HepG2 (cell line): ENCODE results near the gene EPB41L1. TPM values are rescaled to one million over a fixed set of nuclear protein-coding genes. Genes with fewer than 3 reads are reported as not detected.

Source experiments
- ATAC-seq: fragments of 200-7000 bp; cut with Tn5 transposase; 3 replicates; pipeline ENCODE4 v1.9.1; 2020; ENCODE audit warnings: mild to moderate bottlenecking, moderate library complexity
- BruUV-seq: library from RNA; stranded (reverse); fragments of 400-500 nt; replicated peaks from 2 replicates; lab custom pipeline; 2021; lab: Mats Ljungman, UMichigan
- CTCF ChIA-PET: fragments of 300-600 bp; formaldehyde crosslinking; extraction: SDS; loops from one replicate; lab custom pipeline; 2021; ENCODE audit warnings: low total read pairs, inconsistent platforms, low intra/inter-chr PET ratio; lab: Yijun Ruan, JAX
- POLR2A ChIA-PET: fragments of 350-600 bp; sonication (Branson Sonifier 250); formaldehyde crosslinking; loops from one replicate; lab custom pipeline; 2020; ENCODE audit warnings: antibody characterized with exemption, inconsistent platforms; lab: Yijun Ruan, JAX
- DNase-seq: peaks from one replicate; pipeline ENCODE4 v3.0.0-alpha.2; 2015; ENCODE audit warnings: low spot score
- FAIRE-seq: peaks from 3 replicates; lab custom pipeline; 2011; peaks lifted over from hg19 to GRCh38; lab: Jason Lieb, UNC
- H2AFZ ChIP-seq: one replicate; pipeline ENCODE4 v1.6.1; 2011; ENCODE audit warnings: low read length, inconsistent platforms
- H3K27ac ChIP-seq: fragments of 300-600 bp; 3 replicates; pipeline ENCODE4 v1.8.0; 2011; ENCODE audit warnings: mixed run types, mild to moderate bottlenecking, mixed read lengths, low read length, inconsistent platforms; ENCODE audit not compliant: insufficient read depth; ENCODE audit errors: extremely low read length
- H3K27me3 ChIP-seq, 2 experiments: fragments of 200-600 bp in 1 of 2; 2 replicates in 1 of 2; 3 replicates in 1 of 2; pipeline versions ENCODE4 v1.6.0 to v1.8.0; 2011; ENCODE audit warnings: low read length in 2 of 2, mild to moderate bottlenecking in 2 of 2, moderate library complexity in 2 of 2, inconsistent platforms in 1 of 2; ENCODE audit not compliant: insufficient read depth in 2 of 2, control insufficient read depth in 1 of 2
- H3K36me3 ChIP-seq, 2 experiments: fragments of 200-600 bp in 1 of 2; replicated peaks in 1 of 2; 2 replicates in 1 of 2; 3 replicates in 1 of 2; pipeline versions ENCODE4 v1.5.1 to v1.8.0; 2011; ENCODE audit warnings: low read length in 2 of 2, inconsistent platforms in 1 of 2; ENCODE audit not compliant: insufficient read depth in 2 of 2, control insufficient read depth in 1 of 2
- H3K4me1 ChIP-seq: 2 replicates; pipeline ENCODE4 v1.5.1; 2012; ENCODE audit warnings: low read length, inconsistent platforms; ENCODE audit not compliant: insufficient read depth
- H3K4me2 ChIP-seq: 2 replicates; pipeline ENCODE4 v1.6.0; 2011; ENCODE audit warnings: low read depth, low read length, inconsistent platforms
- H3K4me3 ChIP-seq, 3 experiments: fragments of 200-600 bp in 1 of 3; sonication (generic), shearing (Covaris generic) in 1 of 3; replicated peaks in 1 of 3; 2 replicates each; pipeline ENCODE4 v1.5.1; 2011 to 2016; ENCODE audit warnings: low read length in 3 of 3, inconsistent platforms in 2 of 3, low read depth in 2 of 3, mild to moderate bottlenecking in 2 of 3, control low read depth in 1 of 3, mixed read lengths in 1 of 3; ENCODE audit not compliant: insufficient read depth in 1 of 3
- H3K79me2 ChIP-seq: one replicate; pipeline ENCODE4 v1.6.1; 2011; ENCODE audit warnings: low read length, inconsistent platforms; ENCODE audit not compliant: insufficient read depth
- H3K9ac ChIP-seq: 2 replicates; pipeline ENCODE4 v1.6.0; 2011; ENCODE audit warnings: mild to moderate bottlenecking, low read depth, low read length, inconsistent platforms; ENCODE audit not compliant: insufficient read depth
- H3K9me3 ChIP-seq: 2 replicates; pipeline ENCODE4 v1.5.1; 2012; ENCODE audit warnings: mild to moderate bottlenecking, low read length
- H4K20me1 ChIP-seq: 2 replicates; pipeline ENCODE4 v1.6.0; 2011; ENCODE audit warnings: inconsistent platforms, mild to moderate bottlenecking, low read length, moderate library complexity; ENCODE audit not compliant: insufficient read depth
- KDM5B ChIP-seq: sonication (generic); formaldehyde crosslinking; IDR thresholded peaks from 2 replicates; pipeline ENCODE4 v1.4.0; 2020; ENCODE audit warnings: missing genetic modification reagents, mild to moderate bottlenecking, borderline replicate concordance
- NFIB ChIP-seq: sonication (generic); formaldehyde crosslinking; IDR thresholded peaks from 2 replicates; pipeline ENCODE4 v1.9.0; 2021; ENCODE audit warnings: missing genetic modification reagents, mild to moderate bottlenecking, borderline replicate concordance
- NRL ChIP-seq: sonication (generic); formaldehyde crosslinking; IDR thresholded peaks from 2 replicates; pipeline ENCODE4 v1.5.0; 2020; ENCODE audit warnings: missing genetic modification reagents, mild to moderate bottlenecking, moderate library complexity, borderline replicate concordance
- ZNF746 ChIP-seq: sonication (generic); formaldehyde crosslinking; IDR thresholded peaks from 2 replicates; pipeline ENCODE4 v1.8.0; 2022; ENCODE audit warnings: mild to moderate bottlenecking, missing genetic modification reagents
- ZNF891 ChIP-seq: sonication (generic); formaldehyde crosslinking; IDR thresholded peaks from 2 replicates; pipeline ENCODE4 v1.5.0; 2020; ENCODE audit warnings: mild to moderate bottlenecking, missing genetic modification reagents
- WGBS: methylation state at CpG from one replicate; pipeline ENCODE4 v1.1.6; 2017; ENCODE audit warnings: low lambda C conversion rate; 5-methylcytosine and 5-hydroxymethylcytosine counted together
- in situ Hi-C: cut with HindIII; loops from 2 replicates; pipeline ENCODE4 v1.10.0; 2017; ENCODE audit warnings: low pct_unique_long_range_greater_than_20kb; ENCODE audit not compliant: extremely low pct_ligation_motif_present
- intact Hi-C: fragments of 100-400 bp; cut with micrococcal nuclease; formaldehyde crosslinking; loops from one replicate; pipeline ENCODE4 v1.10.0; 2022; ENCODE audit not compliant: unreplicated experiment
- polyA plus RNA-seq, 8 experiments: library from polyadenylated mRNA; depleted of rRNA in 3 of 8; stranded (reverse) in 7 of 8; unstranded in 1 of 8; fragments of >200 nt; fragmentation: Illumina TruSeq in 4 of 8; extraction: Trizol in 4 of 8; gene quantifications; 2 replicates each; pipeline versions ENCODE4 v1.2.1 to v1.2.3, GENCODE V29; 2011 to 2016; ENCODE audit warnings: low read depth in 4 of 8, missing spikeins in 1 of 8, mixed read lengths in 1 of 8; ENCODE audit not compliant: insufficient read depth in 1 of 8
- total RNA-seq, 5 experiments: library from RNA; depleted of rRNA; stranded (reverse); fragments of >200 nt; fragmentation: Illumina TruSeq; extraction: Trizol; gene quantifications; 2 replicates each; pipeline ENCODE4 v1.2.3, GENCODE V29; 2016; ENCODE audit warnings: low read depth in 1 of 5
- TF ChIP-seq, protein P1 (sequence below): sonication (generic); formaldehyde crosslinking; IDR thresholded peaks from 2 replicates; pipeline ENCODE4 v1.4.0; 2020; ENCODE audit warnings: mild to moderate bottlenecking, missing genetic modification reagents
- TF ChIP-seq, protein P2 (sequence below): sonication (generic); formaldehyde crosslinking; IDR thresholded peaks from 2 replicates; pipeline ENCODE4 v1.5.1; 2020; ENCODE audit warnings: missing genetic modification reagents, mild to moderate bottlenecking, borderline replicate concordance
- TF ChIP-seq, protein P3 (sequence below): sonication (generic); formaldehyde crosslinking; IDR thresholded peaks from 2 replicates; pipeline ENCODE4 v1.4.0; 2020; ENCODE audit warnings: mild to moderate bottlenecking, missing genetic modification reagents
- TF ChIP-seq, protein P4 (sequence below): sonication (generic); formaldehyde crosslinking; IDR thresholded peaks from 2 replicates; pipeline ENCODE4 v1.5.1; 2020; ENCODE audit warnings: mild to moderate bottlenecking, missing genetic modification reagents, moderate library complexity
- TF ChIP-seq, protein P5 (sequence below): sonication (generic); formaldehyde crosslinking; IDR thresholded peaks from 2 replicates; pipeline ENCODE4 v1.4.0; 2020; ENCODE audit warnings: missing genetic modification reagents, low read depth, mild to moderate bottlenecking, borderline replicate concordance

The EPB41L1 gene
- total and polyA plus RNA-seq, 2 of the 13 experiments (the other 11 are each of a cell fraction or from before 2014, with no cell fraction given) = 16.7 to 39.0 TPM

DNA sequence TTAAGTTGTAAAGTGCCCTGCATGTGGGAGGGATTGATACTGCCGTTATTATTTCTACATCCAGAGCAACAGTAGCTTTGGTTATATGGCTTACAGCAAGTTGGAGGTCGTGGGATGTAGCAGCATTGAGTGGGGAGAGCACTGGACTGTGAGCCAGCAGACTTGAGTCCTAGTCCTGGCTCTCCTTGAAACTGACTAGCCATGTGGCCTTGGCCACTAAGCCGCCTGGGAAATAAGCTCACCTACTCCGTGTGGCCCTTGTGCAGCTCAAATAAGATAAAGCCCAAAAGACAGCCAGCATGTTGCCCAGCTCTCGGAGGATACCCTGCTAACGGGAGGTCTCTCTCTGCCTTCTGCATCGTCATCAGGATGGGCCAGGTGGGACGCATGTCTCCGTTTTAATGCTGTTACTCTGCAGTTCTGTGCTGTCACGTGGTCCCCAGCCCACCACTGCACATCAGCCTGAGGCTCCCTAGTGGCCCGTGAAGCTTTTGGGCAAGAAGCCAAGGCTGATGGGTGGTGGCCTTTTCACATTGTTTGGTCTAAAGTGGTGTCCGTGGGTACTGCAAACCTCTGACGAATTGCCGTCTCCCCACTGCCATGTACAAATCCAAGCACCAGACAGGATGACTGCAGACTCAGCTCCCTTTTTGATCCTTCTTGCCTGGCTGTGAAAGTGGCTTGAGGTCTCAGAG lies 7.9 kb downstream of the EPB41L1 start:
- no peaks in the 10 kb centered on the region for H3K9me3 ChIP-seq
- no peak overlapping the region for H3K4me3 ChIP-seq
- no TSS peak for BruUV-seq
- intact Hi-C loops = no loop called here
- H3K4me2 ChIP-seq = no peak overlapping the region
- POLR2A ChIA-PET = interaction anchor here (0.7 kb wide), 1 partner anchor 12 kb away, joined by 3 read pairs; no protein-coding TSS in a partner anchor
- no peak overlapping the region for H3K27ac ChIP-seq
- ATAC-seq (no peak), DNase-seq (no peak), FAIRE-seq (no peak)
- H3K36me3 ChIP-seq = no peaks in the 10 kb centered on the region; a peak in 1 of 5 replicates
- no peaks in the 10 kb centered on the region for H3K27me3 ChIP-seq
- peaks cover 15% of the 10 kb centered on the region for H3K4me1 ChIP-seq
- peaks cover 8% of the 10 kb centered on the region for H3K79me2 ChIP-seq
- peaks cover 5% of the 10 kb centered on the region; the same call in 1 of the 2 replicates for H4K20me1 ChIP-seq
- CTCF ChIA-PET = no interaction called here
- no peak overlapping the region for H3K9ac ChIP-seq
- 84% methylated on average over 14 of the region's 14 CpGs for WGBS
- in situ Hi-C loops = no loop called here
- no peak overlapping the region for H2AFZ ChIP-seq
- TF ChIP-seq NFIB (0 out of 2 replicates have a peak, but pooled peaks have one; percentile 58), NRL (CRISPR knock-in tag) (peak; percentile 43; the same call in 1 of the 2 replicates), ZNF891 (CRISPR knock-in tag) (0 out of 2 replicates have a peak, but pooled peaks have one; percentile 33), KDM5B (CRISPR knock-in tag) (0 out of 2 replicates have a peak, but pooled peaks have one; percentile 22), ZNF746 (CRISPR knock-in tag) (0 out of 2 replicates have a peak, but pooled peaks have one; percentile 20)
- TF ChIP-seq, protein P1, sequence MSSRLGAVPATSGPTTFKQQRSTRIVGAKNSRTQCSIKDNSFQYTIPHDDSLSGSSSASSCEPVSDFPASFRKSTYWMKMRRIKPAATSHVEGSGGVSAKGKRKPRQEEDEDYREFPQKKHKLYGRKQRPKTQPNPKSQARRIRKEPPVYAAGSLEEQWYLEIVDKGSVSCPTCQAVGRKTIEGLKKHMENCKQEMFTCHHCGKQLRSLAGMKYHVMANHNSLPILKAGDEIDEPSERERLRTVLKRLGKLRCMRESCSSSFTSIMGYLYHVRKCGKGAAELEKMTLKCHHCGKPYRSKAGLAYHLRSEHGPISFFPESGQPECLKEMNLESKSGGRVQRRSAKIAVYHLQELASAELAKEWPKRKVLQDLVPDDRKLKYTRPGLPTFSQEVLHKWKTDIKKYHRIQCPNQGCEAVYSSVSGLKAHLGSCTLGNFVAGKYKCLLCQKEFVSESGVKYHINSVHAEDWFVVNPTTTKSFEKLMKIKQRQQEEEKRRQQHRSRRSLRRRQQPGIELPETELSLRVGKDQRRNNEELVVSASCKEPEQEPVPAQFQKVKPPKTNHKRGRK (CRISPR knock-in tag) = no peak
- TF ChIP-seq, protein P2, sequence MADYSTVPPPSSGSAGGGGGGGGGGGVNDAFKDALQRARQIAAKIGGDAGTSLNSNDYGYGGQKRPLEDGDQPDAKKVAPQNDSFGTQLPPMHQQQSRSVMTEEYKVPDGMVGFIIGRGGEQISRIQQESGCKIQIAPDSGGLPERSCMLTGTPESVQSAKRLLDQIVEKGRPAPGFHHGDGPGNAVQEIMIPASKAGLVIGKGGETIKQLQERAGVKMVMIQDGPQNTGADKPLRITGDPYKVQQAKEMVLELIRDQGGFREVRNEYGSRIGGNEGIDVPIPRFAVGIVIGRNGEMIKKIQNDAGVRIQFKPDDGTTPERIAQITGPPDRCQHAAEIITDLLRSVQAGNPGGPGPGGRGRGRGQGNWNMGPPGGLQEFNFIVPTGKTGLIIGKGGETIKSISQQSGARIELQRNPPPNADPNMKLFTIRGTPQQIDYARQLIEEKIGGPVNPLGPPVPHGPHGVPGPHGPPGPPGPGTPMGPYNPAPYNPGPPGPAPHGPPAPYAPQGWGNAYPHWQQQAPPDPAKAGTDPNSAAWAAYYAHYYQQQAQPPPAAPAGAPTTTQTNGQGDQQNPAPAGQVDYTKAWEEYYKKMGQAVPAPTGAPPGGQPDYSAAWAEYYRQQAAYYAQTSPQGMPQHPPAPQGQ (CRISPR knock-in tag) = 0 out of 2 replicates have a peak, but pooled peaks have one; percentile 43
- TF ChIP-seq, protein P3, sequence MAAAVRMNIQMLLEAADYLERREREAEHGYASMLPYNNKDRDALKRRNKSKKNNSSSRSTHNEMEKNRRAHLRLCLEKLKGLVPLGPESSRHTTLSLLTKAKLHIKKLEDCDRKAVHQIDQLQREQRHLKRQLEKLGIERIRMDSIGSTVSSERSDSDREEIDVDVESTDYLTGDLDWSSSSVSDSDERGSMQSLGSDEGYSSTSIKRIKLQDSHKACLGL (CRISPR knock-in tag) = no peak
- TF ChIP-seq, protein P4, sequence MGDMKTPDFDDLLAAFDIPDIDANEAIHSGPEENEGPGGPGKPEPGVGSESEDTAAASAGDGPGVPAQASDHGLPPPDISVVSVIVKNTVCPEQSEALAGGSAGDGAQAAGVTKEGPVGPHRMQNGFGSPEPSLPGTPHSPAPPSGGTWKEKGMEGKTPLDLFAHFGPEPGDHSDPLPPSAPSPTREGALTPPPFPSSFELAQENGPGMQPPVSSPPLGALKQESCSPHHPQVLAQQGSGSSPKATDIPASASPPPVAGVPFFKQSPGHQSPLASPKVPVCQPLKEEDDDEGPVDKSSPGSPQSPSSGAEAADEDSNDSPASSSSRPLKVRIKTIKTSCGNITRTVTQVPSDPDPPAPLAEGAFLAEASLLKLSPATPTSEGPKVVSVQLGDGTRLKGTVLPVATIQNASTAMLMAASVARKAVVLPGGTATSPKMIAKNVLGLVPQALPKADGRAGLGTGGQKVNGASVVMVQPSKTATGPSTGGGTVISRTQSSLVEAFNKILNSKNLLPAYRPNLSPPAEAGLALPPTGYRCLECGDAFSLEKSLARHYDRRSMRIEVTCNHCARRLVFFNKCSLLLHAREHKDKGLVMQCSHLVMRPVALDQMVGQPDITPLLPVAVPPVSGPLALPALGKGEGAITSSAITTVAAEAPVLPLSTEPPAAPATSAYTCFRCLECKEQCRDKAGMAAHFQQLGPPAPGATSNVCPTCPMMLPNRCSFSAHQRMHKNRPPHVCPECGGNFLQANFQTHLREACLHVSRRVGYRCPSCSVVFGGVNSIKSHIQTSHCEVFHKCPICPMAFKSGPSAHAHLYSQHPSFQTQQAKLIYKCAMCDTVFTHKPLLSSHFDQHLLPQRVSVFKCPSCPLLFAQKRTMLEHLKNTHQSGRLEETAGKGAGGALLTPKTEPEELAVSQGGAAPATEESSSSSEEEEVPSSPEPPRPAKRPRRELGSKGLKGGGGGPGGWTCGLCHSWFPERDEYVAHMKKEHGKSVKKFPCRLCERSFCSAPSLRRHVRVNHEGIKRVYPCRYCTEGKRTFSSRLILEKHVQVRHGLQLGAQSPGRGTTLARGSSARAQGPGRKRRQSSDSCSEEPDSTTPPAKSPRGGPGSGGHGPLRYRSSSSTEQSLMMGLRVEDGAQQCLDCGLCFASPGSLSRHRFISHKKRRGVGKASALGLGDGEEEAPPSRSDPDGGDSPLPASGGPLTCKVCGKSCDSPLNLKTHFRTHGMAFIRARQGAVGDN (CRISPR knock-in tag) = 0 out of 2 replicates have a peak, but pooled peaks have one; percentile 9
- TF ChIP-seq, protein P5, sequence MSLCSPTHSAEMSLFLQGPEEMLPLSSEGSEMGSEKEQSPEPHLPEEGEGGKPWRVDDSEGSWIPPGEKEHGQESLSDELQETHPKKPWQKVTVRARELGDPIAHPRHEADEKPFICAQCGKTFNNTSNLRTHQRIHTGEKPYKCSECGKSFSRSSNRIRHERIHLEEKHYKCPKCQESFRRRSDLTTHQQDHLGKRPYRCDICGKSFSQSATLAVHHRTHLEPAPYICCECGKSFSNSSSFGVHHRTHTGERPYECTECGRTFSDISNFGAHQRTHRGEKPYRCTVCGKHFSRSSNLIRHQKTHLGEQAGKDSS = 0 out of 2 replicates have a peak, but pooled peaks have one; percentile 21
